H54 (cell line): ENCODE measurements around the gene DUOXA2.

Experiments used
- DNase-seq: peaks from one replicate; pipeline ENCODE4 v3.0.0; 2011; ENCODE audit warnings: low spot score, mixed read lengths; ENCODE audit not compliant: insufficient read length
- FAIRE-seq: peaks from 3 replicates; lab custom pipeline; 2011; peaks lifted over from hg19 to GRCh38; lab: Jason Lieb, UNC
- POLR2A ChIP-seq: IDR thresholded peaks from 2 replicates; pipeline ENCODE4 v1.6.1; 2011; ENCODE audit warnings: low read depth, mild to moderate bottlenecking, low read length

DUOXA2 gene

DNA sequence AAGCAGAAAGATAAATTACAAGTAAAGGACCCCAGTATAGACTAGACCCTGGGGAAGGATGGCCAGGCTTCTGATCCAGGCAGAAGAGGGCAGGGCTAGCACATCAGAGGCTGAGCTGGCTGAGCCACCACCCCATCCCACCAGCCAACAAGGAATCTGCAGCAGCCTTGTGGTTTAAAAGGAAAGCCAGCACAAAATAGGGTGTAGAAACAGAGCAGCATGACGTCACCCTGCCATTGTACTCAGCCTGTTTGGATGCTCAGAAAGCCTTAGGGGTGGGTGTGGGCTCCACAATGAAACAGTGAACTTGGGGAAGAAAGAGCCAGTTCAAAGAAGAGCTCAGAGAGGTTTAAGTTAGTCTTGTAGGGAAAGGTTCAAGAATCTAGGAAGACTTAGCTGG lies 43.8 kb downstream of the DUOXA2 start:
- peak; percentile 77 for DNase-seq
- peak; percentile 76 for FAIRE-seq
- no peak for TF ChIP-seq POLR2A

DNA sequence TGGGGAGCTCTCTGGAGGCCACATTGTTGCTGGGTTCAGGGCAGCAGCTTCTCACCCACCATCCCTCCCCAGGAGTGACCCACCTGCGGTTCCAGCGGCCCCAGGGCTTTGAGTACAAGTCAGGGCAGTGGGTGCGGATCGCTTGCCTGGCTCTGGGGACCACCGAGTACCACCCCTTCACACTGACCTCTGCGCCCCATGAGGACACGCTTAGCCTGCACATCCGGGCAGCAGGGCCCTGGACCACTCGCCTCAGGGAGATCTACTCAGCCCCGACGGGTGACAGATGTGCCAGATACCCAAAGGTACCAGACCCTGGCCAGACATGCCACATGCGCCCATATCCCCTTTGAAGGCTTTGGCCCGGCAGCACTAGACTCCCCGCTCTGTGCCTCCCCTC lies 47.5 kb downstream of the DUOXA2 start:
- DNase-seq (no peak), FAIRE-seq (no peak)

DNA sequence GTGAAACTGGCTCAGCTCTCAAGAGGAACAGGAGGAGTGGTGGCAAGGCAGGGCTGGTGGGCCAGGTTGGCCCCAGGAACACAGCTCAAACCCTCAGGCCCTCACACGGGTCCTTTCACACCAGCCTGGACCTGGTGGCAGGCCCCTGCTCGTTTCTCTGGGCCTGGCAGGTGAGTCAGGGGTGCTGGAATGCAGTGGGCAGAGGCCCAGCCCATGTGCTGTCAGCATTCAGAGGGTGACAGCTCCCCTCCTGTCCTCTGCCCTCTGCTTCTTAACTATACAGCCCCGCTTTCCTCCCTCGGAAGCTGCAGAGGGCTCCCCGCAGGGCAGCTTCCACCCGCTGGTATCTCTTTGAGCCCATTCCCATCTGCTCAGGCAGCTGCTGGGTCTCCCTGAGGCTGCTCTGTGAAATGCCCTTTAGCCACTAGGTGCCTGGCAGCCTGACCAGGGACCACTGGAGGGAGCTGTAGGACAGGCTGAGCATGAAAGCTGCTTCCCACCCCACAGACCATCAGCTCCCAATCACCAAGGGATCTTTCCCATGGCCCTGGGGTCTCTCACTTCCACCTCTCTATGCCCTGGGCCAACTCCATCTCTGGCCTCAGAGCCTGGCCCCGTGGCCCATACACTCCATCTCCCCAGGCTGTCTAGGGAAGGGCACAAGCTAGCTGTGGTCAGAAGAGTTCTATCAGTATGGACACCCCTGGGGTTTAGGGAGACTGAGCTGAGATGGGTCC lies 48.8 kb downstream of the DUOXA2 start:
- FAIRE-seq (peak; percentile 15), DNase-seq (peak; percentile 98)

More for the DNA sequence above, 47.5 kb downstream of the DUOXA2 start:
- no peak for TF ChIP-seq POLR2A

DNA sequence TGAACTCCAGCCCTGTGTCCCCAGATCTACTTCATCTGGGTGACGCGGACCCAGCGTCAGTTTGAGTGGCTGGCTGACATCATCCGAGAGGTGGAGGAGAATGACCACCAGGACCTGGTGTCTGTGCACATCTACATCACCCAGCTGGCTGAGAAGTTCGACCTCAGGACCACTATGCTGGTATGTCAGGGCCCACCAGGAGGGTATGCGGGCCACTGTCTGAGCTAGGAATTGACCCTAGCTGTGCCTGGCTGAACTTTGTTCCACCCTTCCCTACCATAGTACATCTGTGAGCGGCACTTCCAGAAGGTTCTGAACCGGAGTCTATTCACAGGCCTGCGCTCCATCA lies 49.4 kb downstream of the DUOXA2 start:
- DNase-seq = no peak
- no peak for TF ChIP-seq POLR2A
- no peak for FAIRE-seq

More for the DNA sequence above, 48.8 kb downstream of the DUOXA2 start:
- no peak for TF ChIP-seq POLR2A

DNA sequence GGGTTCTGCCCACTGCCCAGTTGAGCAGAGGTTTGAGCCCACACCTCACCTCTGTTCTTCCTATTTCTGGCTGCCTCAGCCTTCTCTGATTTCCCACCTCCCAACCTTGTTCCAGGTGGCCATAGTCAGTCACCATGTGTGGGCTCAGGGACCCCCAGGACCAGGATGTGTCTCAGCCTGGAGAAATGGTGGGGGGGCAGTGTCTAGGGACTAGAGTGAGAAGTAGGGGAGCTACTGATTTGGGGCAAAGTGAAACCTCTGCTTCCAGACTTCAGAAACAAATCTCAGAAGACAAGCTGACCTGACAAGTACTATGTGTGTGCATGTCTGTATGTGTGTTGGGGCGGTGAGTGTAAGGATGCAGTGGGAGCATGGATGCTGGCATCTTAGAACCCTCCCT lies 50.8 kb downstream of the DUOXA2 start:
- DNase-seq (no peak), FAIRE-seq (no peak)
- TF ChIP-seq POLR2A = no peak

DNA sequence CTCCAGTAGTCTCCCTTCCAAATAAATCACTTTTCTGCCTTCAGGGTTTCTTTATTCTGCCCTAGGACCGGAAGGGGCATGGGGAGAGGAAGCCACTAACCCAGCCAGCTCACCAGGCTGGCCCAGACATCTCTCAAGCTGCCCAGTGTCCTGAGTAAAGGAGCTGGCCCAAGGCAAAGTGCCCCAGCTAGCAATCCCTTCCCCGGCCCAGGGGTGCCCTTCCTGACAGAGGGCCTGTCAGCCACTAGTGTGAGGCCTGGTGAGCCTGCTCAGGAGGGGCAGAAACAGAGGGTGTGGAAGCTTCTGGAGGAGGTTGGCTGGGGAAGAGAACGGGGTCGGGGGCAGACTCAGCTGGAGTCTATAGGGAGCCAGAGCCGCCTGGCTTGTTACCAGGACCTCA lies 51.4 kb downstream of the DUOXA2 start:
- no peak for FAIRE-seq
- DNase-seq = no peak
- no peak for TF ChIP-seq POLR2A

DNA sequence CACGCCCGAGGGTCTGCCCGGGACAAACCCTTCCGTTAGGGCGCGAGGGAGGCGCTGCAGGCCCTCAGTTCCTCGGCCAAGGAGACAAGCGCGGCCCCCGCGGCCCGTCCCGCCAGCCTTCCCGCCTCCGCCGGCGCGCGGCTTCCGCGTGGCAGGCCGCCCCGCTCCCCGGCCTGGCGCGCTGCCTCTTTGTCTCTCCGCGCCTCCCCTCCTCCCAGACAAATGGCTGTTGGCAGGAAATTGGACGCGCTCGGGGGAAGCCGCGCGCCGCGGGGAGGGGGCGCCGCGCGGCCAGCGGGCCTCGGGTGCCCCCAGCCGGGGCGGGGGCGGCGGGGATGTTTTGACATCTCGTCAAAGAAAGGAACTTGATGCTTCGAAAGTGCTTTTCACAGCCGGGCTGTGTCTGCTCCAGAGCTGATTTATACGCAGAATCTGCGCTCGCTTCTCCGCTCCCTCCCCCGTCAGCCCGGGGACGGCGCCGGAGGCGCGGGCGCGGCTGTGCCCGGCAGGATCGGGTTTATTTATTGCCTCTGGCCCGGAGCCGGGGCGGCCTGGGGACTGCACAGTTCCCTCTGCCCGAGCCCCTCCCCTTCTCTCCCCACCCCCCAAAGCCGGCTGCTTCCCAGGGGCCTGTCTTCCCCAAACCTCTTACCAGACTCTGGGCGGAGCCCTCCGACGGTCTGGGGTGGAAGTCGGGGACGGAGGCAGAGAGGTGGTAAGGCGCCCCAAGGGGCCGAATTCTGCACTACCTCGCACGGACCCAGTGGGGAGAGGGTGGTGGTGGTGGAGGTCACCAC lies 52.9 kb downstream of the DUOXA2 start:
- no peak for TF ChIP-seq POLR2A
- FAIRE-seq (no peak), DNase-seq (peak; percentile 92)

DNA sequence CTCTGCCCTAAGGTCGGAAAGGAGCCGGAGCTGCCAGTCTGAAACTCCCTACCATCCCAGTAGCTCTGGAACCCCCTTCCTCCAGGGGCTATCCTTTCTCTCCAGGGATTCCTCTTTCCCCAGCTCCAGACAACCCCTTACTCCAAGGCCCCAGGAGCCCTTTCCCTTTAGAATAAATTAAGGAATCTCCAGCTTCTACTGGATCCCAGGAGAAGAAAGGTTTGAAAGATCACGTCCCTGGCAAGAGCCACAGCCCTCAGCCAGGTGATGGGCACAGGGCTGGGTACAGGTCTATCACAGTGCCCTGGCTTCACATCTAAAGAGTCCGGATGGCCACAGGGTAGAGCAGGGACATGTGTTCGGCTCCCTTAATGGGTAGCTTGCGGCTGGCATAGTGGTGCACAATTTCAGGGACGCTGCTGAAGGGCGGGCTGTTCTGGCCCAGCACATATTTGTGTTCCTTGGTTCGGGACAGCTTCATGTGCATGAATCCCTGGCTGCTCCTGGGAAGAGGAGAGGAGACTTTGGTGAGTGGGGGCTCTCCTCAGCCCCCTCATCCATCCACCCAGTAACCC lies 53.6 kb downstream of the DUOXA2 start:
- DNase-seq (no peak), FAIRE-seq (no peak)
- TF ChIP-seq POLR2A = no peak
